Activated CD8-positive, alpha-beta memory T cell treated with anti-CD3 and anti-CD28 coated beads for 36 hours (primary cell): ENCODE results near the gene FZR1. TPM values are rescaled to one million over a fixed set of nuclear protein-coding genes. Genes with fewer than 3 reads are reported as not detected.

Experiments used
- CTCF ChIA-PET: fragments of 350-600 bp; sonication (Branson Sonifier 250); formaldehyde crosslinking; loops from one replicate; lab custom pipeline; 2021; ENCODE audit warnings: antibody characterized with exemption; lab: Charles Lee
- POLR2A ChIA-PET: fragments of 350-600 bp; sonication (Branson Sonifier 250); formaldehyde crosslinking; loops from one replicate; lab custom pipeline; 2021; ENCODE audit warnings: antibody characterized with exemption; lab: Charles Lee
- total RNA-seq, 2 experiments: library from RNA; stranded (reverse); gene quantifications; one replicate each; pipeline ENCODE4 v1.2.3, GENCODE V29; 2021

The FZR1 gene
- total RNA-seq, 2 experiments from 2014 or later: 33.1 to 33.6 TPM

- ChIA-PET POLR2A (no interaction called here), CTCF (interaction anchor here (0.6 to 4.9 kb wide), 5 partner anchors 15 to 146 kb away, joined by 3 to 25 read pairs (median 5); partner anchors contain the start of gene DOHH)
These were observed 36.2 kb upstream of the FZR1 start for GRCh38 chr19:3469638-3470499.

- CTCF ChIA-PET: interaction anchor here (0.7 to 4.9 kb wide), 8 partner anchors 11 to 153 kb away, joined by 3 to 25 read pairs (median 4); partner anchors contain the start of gene DOHH
- POLR2A ChIA-PET: interaction anchor here (0.6 kb wide), 1 partner anchor 144 kb away, joined by 3 read pairs; no protein-coding TSS in a partner anchor
These were observed 35.5 kb upstream of the FZR1 start for GRCh38 chr19:3470500-3471128.

DNA sequence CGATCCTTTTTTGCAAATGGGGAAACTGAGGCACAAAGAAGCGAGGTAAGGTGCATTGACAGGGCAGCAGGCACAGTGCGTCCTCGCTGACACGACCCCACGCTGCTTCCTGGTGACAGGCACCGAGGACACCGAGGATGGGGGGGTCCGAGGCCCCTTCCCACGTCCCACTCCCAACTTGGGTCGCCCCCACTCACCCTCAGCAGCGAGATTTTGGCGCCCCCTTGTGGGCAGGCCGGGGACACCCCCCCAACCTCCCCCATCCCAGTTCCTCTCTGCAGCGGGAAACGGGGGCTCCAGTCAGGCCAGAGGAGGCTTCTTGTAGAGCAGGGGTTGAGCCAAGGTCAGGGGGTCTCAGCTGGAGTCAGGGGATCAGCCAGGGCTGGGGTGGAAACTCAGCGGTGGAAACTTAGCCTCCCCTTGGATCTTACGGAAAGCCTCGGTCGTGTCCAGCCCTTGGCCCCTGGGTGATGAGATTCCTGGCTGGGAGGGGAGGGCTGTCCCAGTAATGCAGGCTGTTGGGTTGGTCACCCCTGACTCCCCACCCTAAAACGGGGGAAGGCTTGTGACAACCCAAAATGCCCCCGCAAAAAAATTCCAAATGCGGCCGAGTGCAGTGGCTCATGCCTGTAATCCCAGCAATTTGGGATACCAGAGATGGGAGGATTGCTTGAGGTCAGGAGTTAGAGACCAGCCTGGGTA lies 34.0 kb upstream of the FZR1 start:
- POLR2A ChIA-PET: no interaction called here
- CTCF ChIA-PET: interaction anchor here (0.5 to 4.9 kb wide), 15 partner anchors 11 to 521 kb away, joined by 3 to 25 read pairs (median 4); no protein-coding TSS in a partner anchor

DNA sequence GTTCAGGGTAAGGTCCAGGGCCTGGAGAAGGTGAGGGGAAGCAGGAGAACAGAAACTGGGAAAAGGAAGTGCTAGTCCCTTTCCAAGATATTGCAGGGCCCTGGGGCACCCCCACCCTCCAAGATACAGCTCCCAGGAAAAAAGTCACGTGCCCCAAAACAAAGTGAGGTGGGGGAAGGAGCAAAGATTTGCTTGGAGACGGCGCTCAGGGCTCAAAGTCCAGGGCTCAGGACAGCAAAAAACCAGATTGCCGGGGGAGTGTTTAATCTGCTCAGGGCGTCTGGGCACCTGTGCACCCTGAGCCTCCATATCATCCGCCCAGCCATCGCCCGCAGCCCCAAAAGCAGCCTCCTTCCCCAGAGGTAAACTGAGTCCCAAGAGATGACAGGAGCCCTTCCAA lies 32.1 kb upstream of the FZR1 start:
- POLR2A ChIA-PET: no interaction called here

DNA sequence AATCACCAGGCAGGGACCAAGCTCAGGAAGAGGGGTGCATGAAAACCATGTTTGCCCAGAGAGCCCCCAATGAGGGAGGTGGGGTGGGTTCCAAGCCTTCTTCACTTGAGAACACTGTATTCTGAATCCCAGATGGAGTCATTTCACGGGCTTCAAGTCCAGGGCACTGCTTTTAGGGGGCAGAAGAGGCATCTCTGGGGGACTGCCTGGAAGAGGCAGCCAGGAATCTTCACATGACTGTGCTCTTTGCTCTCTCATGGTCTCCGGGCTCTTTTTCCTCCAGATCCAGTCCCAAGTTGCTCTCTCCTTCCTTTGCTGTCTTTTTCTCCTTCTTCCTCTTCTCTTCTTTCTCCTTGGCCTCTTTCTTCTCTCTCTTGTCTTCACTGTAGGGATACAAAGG lies 31.5 kb upstream of the FZR1 start:
- POLR2A ChIA-PET: no interaction called here

More for the DNA sequence above, 32.1 kb upstream of the FZR1 start:
- CTCF ChIA-PET: interaction anchor here (1.8 to 4.9 kb wide), 2 partner anchors 140 to 147 kb away, joined by 4 to 25 read pairs; no protein-coding TSS in a partner anchor

GRCh38 chr19:3475449-3475848 lies 30.7 kb upstream of the FZR1 start:
- CTCF ChIA-PET: no interaction called here
- POLR2A ChIA-PET: no interaction called here

More for the DNA sequence above, 31.5 kb upstream of the FZR1 start:
- CTCF ChIA-PET: interaction anchor here (4.9 kb wide), 1 partner anchor 148 kb away, joined by 25 read pairs; no protein-coding TSS in a partner anchor

DNA sequence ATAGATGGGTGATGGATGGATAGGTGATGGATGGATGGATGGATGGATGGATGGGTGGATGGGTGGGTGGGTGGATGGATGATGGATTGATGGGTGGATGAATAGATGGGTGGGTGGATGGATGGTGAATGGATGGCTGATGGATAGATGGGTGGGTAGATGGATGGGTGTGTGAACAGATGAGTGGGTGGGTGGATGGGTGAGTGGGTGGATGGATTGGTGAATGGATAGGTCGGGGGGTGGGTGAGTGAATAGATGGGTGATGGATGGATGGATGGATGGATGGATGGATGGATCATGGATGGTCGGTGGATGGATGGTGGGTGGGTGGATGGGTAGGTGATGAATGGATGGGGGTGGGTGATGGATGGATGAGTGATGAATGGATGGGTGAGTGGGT lies 29.3 kb upstream of the FZR1 start:
- ChIA-PET CTCF (interaction anchor here (0.8 kb wide), 1 partner anchor 172 kb away, joined by 3 read pairs; no protein-coding TSS in a partner anchor), POLR2A (no interaction called here)

GRCh38 chr19:3477506-3477905 lies 28.6 kb upstream of the FZR1 start:
- CTCF ChIA-PET: no interaction called here
- POLR2A ChIA-PET: no interaction called here

DNA sequence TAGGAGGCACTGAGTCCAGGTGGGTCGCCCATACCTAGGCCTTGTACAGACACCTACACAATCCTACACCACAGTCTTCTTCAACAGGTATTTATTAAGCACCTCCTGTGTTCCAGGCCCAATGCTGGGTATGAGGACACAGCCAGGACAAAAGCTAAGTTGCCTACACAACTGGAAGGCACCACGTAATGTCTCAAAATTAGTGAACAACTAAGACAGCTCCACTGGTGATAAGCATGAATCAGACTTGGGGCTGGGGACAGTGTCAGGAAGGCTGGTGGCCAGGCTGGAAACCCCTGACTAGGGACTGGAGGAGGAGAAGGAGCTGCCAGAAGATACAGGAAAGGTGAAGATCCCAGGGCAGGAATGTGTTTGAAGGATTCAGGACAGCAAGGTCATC lies 28.2 kb upstream of the FZR1 start:
- ChIA-PET CTCF (no interaction called here), POLR2A (no interaction called here)

DNA sequence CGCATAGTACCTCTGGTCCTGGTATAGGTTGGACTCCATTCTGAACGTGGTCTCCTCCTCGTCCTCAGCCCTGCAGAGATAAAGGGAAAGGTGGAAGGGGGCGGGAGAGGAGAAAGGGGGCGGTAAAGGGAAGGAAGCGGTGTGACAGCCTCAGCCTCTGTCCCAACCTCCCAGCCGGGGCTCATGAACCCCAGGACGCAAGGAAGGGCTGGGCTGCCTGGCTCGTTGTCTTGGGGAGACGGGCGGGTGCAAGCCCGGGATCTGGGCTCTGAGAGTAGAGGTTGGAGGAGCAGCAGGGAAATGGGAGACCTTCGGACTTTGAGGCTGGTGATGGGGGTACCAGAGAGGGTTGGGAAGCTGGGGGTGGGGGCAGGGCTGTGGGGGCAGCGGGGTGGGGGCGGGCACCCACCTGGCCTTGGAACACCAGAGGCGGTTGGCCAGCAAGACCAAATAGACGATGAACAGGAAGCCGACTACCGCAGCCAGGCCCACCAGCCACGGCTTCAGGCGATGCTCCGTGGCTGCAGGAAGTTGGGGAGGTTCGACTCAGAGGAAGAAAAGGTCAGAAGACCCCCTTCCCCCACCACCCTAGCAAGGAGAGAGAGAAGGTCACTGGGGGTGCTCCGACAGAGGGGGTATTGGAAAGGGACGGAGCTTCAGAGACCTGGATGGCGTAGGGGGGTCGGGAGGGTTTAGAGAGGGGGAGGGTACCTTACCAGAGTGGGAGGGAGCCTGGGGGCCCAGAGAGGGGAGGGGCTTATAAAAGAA lies 27.5 kb upstream of the FZR1 start:
- ChIA-PET CTCF (interaction anchor here (0.6 to 1.3 kb wide), 4 partner anchors 78 to 153 kb away, joined by 3 to 4 read pairs (median 3); no protein-coding TSS in a partner anchor), POLR2A (interaction anchor here (0.6 kb wide), 2 partner anchors 42 to 577 kb away, joined by 4 to 6 read pairs; no protein-coding TSS in a partner anchor)

- POLR2A ChIA-PET: interaction anchor here (0.6 kb wide), 2 partner anchors 43 to 107 kb away, joined by 3 to 6 read pairs; no protein-coding TSS in a partner anchor
- CTCF ChIA-PET: interaction anchor here (0.5 to 1.3 kb wide), 6 partner anchors 39 to 500 kb away, joined by 3 to 4 read pairs (median 3); no protein-coding TSS in a partner anchor
These were observed 26.8 kb upstream of the FZR1 start for GRCh38 chr19:3479177-3479833.

GRCh38 chr19:3479834-3480215 lies 26.3 kb upstream of the FZR1 start:
- ChIA-PET POLR2A (interaction anchor here (0.6 kb wide), 1 partner anchor 107 kb away, joined by 3 read pairs; no protein-coding TSS in a partner anchor), CTCF (interaction anchor here (0.5 to 1.3 kb wide), 4 partner anchors 39 to 500 kb away, joined by 3 read pairs; no protein-coding TSS in a partner anchor)

DNA sequence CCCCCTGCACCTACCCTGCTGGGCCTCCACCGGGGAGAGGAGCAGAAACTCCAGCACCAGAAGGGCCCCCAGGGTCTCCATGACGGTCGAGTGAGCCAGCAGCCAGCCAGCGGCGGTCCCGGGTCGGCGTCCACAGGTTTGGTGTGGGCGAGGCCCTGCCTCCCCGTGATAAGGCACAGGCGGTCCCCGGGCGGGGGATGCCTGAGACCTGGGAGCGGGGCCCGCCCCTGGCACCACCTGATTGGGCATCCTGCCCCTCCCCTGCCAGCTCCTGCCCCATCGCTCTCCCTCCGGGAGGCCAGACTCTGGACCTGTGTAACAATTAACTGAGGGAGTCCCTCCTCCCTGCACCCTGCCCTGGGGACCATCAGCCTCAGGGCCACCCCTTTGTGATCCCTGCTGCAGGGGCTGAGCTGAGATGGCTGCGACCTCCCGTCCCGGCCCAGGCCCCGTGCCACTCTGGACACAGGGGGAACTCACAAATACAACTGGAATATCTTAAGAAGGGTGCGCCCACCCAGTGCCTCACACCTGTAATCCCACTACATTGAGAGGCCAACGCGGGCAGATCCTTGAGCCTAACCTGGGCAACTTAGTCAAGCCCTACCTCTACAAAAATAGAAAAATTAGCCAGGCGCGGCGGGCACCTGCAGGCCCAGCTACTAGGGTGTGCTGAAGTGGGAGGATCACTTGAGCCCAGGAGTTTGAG lies 25.6 kb upstream of the FZR1 start, which contains the start of gene SMIM24:
TSS of gene SMIM24 (minus strand) at position 143 of the 709 bp plus-strand sequence. CDS start at position 81, 62 bp downstream.
- CTCF ChIA-PET: interaction anchor here (1.0 to 1.3 kb wide), 2 partner anchors 40 to 176 kb away, joined by 3 read pairs; no protein-coding TSS in a partner anchor
- POLR2A ChIA-PET: no interaction called here

DNA sequence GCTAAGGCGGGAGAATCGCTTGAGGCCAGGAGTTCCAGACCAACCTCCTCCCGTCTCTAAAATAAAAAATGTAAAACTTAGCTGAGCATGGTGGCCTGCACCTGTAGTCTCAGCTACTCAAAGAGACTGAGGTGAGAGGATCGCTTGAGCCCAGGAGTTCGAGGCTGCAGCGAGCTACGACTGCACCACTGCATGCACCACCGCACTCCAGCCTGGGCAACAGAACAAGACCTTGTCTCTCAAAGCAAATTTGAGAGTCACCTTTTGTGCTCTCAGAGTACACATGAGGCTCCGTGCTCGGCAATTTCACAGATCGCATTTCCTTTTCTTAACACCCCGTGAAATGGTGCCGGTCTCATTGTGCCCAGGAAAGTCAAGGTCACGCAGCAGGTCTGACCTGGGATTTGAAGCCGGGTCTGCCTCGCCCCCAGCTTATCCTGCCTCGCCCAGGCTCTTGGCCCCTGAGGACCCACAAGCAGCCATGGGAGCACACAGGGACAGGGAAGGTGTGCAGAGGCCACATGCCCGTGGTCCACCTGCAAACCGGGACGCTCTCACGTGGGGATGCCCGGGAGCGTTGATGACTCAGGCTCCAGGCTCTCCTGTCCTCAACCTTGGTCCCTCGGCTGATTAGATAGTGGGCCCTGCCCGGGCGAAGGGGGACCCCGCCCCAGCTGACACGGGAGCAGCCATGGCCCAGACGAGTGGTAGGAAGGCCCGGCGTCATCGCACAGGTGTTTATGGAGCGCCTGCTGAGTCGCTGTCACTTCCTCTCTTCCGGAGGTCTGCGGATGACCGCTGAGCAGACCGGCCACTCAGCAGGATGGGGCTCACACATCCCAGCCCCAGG lies 24.6 kb upstream of the FZR1 start:
- POLR2A ChIA-PET: no interaction called here
- CTCF ChIA-PET: interaction anchor here (1.0 to 1.6 kb wide), 2 partner anchors 10 to 177 kb away, joined by 3 to 5 read pairs; no protein-coding TSS in a partner anchor

DNA sequence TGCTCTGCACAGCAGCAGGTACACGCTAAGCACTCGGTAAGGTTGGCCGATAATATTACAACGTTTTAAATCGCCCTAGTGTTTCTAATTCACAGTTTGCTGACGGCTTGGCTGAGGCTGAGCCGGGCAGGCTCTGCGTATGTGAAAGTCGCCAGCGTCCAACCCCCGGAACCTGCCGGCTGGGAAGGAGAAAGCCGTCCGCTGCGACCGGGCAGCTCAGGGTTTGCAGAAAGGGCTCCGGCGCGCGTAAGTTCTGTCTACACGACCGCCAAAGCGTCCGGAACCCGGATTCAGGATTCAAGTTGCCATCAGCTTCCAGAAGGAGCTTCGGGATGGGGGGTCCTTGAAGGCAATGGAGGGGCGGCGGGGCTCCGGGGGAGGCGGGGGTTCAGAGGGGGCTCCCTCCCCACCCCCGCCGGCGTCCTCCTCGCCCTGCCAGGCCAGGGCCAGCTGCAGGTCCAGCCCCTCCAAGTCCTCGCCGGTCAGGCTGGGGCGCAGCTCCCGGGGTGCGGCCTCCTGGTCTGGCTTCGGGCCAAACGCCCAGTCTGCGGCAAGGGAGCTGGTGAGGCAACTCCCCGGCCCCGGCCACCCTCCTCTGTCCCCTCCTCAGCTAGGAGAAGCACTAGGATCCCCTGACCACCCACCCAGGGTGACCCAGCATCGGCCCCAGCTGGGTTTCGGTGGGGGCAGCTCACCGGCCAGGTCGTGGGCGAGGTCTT lies 23.4 kb upstream of the FZR1 start:
- POLR2A ChIA-PET: no interaction called here
- CTCF ChIA-PET: interaction anchor here (1.0 to 1.6 kb wide), 2 partner anchors 12 to 178 kb away, joined by 3 to 5 read pairs; no protein-coding TSS in a partner anchor
